GM12801 (cell line): ENCODE results near the gene ELK4.

Experiments used
- TF ChIP-seq, protein P1 (sequence below): IDR thresholded peaks from one replicate; pipeline ENCODE4 v1.5.1; 2011; ENCODE audit warnings: control low read depth; ENCODE audit not compliant: insufficient read length; ENCODE audit errors: extremely low read depth

Gene ELK4

GRCh38 chr1:205650241-205650640 lies 18.4 kb upstream of the ELK4 start:
- TF ChIP-seq, protein P1, sequence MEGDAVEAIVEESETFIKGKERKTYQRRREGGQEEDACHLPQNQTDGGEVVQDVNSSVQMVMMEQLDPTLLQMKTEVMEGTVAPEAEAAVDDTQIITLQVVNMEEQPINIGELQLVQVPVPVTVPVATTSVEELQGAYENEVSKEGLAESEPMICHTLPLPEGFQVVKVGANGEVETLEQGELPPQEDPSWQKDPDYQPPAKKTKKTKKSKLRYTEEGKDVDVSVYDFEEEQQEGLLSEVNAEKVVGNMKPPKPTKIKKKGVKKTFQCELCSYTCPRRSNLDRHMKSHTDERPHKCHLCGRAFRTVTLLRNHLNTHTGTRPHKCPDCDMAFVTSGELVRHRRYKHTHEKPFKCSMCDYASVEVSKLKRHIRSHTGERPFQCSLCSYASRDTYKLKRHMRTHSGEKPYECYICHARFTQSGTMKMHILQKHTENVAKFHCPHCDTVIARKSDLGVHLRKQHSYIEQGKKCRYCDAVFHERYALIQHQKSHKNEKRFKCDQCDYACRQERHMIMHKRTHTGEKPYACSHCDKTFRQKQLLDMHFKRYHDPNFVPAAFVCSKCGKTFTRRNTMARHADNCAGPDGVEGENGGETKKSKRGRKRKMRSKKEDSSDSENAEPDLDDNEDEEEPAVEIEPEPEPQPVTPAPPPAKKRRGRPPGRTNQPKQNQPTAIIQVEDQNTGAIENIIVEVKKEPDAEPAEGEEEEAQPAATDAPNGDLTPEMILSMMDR, result no peak

DNA sequence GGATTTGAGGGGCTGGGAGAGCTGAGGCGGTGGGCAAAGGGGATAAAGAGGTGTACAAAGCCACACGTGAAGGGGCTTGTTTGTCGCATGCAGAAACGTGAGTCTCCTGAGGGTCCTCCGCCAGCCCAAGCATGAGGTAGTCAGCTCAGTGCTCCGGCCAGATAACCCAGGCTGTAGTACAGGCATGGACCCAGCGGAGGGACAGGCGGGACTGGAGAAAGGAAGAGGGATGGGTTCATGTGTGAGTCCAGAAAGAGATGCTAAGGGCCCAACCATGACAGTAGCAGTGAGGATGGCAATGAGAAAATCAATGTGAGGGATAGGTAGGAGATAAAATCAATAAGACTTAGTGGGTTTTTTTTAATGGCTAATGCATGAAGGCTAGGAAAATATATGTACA lies 13.7 kb upstream of the ELK4 start:
- TF ChIP-seq, protein P1, result no peak

- TF ChIP-seq, protein P1, result no peak
These were observed 11.0 kb upstream of the ELK4 start for GRCh38 chr1:205642679-205643307.

GRCh38 chr1:205639567-205639966 lies 7.8 kb upstream of the ELK4 start:
- TF ChIP-seq, protein P1, result no peak

DNA sequence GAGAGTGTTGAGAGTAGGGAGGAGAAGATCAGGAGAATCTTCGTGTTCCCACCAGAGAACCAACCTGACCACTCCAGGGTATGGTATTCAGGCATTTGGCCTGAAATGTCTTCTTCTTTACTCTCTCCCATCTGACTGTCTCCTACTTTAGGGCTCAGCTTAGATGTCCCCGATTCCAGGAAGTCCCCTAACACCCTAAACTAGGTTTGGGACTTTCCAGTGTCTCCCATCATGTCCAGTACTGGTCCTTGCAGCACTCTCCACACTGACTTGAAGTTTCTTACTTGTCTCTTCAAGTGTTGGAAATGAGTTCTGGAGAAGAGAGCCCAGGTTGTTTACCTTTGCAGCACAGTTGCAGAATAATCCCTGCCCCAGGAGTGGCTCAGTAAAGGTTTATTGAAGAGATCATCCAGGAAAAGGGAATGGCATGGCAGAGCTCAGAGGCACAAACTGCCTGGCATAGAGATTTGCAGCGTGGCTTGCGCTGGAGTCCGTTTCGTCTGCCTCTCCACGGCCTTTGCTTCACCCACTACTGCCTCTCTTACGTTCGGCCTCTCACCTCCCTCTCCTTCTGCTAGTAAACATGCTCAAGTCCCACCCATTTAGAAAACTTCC lies 6.2 kb upstream of the ELK4 start:
- TF ChIP-seq, protein P1, result no peak

DNA sequence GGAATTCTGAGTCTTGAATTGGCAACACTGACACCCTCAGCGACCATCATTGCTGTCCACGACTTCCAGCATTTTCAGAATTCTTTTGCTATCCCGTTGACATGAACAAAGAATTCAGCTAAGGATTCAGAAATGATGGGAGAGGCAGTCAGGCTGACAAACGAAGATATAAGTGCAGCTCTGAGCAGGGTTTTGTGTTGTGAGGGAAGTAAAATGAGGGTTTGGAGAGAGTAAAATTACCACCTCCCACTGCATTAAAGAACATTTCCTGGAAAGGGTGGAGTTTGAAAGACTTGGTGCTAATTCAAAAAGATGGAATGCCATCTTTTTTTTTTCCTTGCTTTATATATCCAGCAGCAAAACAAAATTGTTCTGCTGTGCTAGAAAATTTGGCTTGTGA lies 4.9 kb upstream of the ELK4 start:
- TF ChIP-seq, protein P1, result no peak

DNA sequence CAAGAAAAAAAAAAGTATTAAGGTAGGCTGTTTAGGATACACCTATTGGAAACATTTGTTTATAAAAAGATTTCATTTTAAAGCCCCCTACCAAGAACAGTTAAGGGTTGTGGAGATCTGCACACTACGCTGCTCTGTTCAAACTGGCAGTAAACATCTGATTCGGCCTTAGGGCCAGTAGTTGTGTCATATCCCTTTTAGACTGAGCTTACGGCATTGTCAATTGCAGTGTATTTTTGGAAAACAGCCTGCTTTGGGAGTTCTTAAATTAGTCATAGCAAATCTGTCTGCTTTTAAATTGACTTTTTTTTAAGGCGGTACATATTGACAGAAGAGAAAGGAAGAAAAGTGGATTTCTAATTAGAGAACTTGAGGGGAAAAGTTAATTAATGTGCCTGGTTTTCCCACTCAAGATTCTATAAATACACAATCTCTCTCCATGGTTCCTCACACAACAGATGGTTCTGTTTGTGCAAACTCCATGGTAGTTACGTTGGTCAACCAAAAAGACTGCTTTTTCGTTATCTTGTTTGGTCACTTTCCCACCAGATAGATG lies 1.7 kb upstream of the ELK4 start:
- TF ChIP-seq, protein P1, result no peak
